Measurements from ENCODE around the gene ADAMTS13.

Gene ADAMTS13

DNA sequence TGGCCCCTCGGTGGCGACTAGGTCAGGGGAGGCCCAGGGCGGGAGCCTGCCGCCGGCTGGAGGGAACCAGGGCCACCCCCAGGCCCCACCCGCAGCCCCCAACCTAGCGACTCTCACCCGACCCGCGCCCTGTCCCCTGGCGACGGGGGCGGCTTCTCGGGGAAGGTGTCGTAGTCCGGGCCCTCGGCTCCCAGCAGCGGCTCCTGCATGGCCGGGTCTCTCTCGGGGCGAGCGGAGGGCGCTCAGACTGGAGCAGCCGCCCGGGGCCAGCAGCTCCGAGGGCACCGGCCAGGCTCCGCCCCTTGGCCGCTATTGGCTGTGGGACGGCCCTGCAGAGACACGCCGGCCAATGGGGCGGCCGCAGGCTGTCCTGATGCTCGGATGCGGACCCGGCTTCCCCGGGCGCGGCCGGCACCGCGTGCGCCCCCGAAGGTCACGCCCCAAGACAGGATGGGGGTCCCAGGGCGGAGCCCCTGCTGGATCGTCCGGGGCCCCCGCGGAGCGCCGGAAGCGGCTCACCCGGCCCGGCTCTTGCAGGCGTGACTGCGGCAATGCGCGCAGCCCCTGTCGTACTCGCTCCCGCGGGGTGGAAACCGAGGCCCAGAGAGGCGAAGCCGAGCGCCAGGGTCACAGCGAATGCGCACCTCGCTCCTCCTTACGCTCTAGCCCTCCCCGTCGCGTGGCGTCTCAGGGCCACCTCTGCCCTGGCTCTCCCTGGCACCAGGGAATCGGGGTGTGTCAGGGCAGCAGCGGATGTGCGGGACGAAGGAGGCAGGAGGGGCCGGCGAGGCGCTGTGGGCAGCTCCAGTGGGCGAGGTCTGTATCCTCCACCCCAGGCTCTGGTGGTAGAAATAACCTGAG is 56.9 kb downstream of the ADAMTS13 start, which contains the start of gene SLC2A6:
SLC2A6 (minus strand) TSS at position 249 of the 861 bp plus-strand sequence; CDS start at position 209, 40 bp downstream.
- Histone ChIP-seq H3K4me3 (ENCODE audit: low read depth, low read length) (peak within 1 kb of the TSS; percentile 71), H3K27ac (peak within 1 kb of the TSS; percentile 57), H3K36me3 (replicated peaks) (peaks cover 30% of the 10 kb centered on the region), H3K27me3 (replicated peaks) (no peaks in the 10 kb centered on the region)
- peak; percentile 59 for DNase-seq
- in situ Hi-C loops (cut with HindIII; ENCODE audit: low pct_ligation_motif_present, low sequenced_read_pairs): no loop called here
- TF ChIP-seq, protein P1, sequence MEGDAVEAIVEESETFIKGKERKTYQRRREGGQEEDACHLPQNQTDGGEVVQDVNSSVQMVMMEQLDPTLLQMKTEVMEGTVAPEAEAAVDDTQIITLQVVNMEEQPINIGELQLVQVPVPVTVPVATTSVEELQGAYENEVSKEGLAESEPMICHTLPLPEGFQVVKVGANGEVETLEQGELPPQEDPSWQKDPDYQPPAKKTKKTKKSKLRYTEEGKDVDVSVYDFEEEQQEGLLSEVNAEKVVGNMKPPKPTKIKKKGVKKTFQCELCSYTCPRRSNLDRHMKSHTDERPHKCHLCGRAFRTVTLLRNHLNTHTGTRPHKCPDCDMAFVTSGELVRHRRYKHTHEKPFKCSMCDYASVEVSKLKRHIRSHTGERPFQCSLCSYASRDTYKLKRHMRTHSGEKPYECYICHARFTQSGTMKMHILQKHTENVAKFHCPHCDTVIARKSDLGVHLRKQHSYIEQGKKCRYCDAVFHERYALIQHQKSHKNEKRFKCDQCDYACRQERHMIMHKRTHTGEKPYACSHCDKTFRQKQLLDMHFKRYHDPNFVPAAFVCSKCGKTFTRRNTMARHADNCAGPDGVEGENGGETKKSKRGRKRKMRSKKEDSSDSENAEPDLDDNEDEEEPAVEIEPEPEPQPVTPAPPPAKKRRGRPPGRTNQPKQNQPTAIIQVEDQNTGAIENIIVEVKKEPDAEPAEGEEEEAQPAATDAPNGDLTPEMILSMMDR (IDR thresholded peaks at IDR 0.05; ENCODE audit: low read depth, low read length, missing control alignments): no peak

DNA sequence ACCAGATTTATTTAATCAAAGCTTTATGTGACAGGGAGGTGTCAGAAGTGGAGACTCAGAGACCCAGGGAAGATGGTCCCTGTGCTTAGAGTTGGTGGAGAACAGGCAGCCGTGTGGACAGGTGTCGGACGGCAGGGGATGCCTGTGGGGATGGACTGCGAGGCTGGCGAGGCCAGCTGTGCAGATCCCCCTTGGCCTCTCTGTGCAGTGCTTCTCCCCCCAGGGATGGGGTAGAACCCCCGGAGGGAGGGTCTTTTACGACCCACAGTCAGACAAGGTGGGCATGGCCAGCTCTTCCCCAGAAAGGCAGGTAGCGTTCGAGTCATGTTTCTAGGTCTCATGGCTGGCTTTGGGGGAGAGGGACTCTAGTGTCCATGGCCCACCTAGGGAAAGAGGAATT is 61.4 kb downstream of the ADAMTS13 start:
- Histone ChIP-seq H3K4me3 (ENCODE audit: low read depth, low read length) (no peak overlapping the region), H3K27ac (no peak overlapping the region), H3K27me3 (replicated peaks) (no peaks in the 10 kb centered on the region), H3K36me3 (replicated peaks) (no peaks in the 10 kb centered on the region)
- TF ChIP-seq, protein P1 (IDR thresholded peaks at IDR 0.05; ENCODE audit: low read depth, low read length, missing control alignments): no peak
- DNase-seq: no peak
- in situ Hi-C loops (cut with HindIII; ENCODE audit: low pct_ligation_motif_present, low sequenced_read_pairs): no loop called here

GRCh38 chr9:133484671-133485437 is 62.7 kb downstream of the ADAMTS13 start:
- in situ Hi-C loops (cut with HindIII; ENCODE audit: low pct_ligation_motif_present, low sequenced_read_pairs): no loop called here
- Histone ChIP-seq H3K36me3 (replicated peaks) (no peaks in the 10 kb centered on the region), H3K27me3 (replicated peaks) (no peaks in the 10 kb centered on the region), H3K4me3 (ENCODE audit: low read depth, low read length) (no peak overlapping the region), H3K27ac (no peak overlapping the region)
- TF ChIP-seq, protein P1 (IDR thresholded peaks at IDR 0.05; ENCODE audit: low read depth, low read length, missing control alignments): no peak
- no peak for DNase-seq

DNA sequence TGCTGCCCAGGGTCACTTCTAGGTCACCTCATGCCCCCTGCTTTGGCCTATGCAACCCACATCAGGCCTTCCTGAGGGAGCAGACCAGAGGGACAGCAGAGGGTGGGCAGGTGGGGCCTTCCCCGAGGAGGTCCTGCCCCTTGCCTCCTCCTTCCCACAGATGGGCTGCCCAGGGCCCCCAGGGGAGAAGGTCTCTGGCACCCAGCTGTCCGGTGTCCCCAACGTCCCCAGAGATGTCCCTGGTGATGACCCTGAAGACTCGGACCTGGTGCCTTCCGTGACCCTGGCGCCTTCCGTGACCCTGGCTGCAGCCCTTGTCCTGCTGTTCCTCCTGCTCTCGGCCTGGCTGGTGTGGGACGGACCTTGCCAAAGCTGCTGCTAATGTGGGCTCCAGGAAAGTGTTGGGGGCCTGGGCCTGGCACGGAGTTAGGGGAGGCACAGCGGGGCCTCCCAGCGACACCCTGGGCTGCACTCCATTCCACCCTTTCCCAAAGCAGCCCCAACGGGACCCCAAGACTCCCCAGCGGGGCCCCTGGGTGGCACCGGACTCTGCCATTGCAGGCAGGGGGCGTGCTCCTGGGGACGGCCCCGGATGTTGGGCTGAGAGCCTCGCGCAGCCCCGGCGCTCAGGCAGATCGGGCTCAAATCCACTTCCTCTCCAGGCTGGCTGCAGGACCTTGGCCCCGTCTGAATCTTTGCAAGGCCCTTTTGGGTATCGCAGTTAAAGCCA is 63.5 kb downstream of the ADAMTS13 start:
- no peak for DNase-seq
- in situ Hi-C loops (cut with HindIII; ENCODE audit: low pct_ligation_motif_present, low sequenced_read_pairs): no loop called here
- Histone ChIP-seq H3K36me3 (replicated peaks) (no peaks in the 10 kb centered on the region), H3K4me3 (ENCODE audit: low read depth, low read length) (no peak overlapping the region), H3K27me3 (replicated peaks) (no peaks in the 10 kb centered on the region), H3K27ac (no peak overlapping the region)
- TF ChIP-seq, protein P1 (IDR thresholded peaks at IDR 0.05; ENCODE audit: low read depth, low read length, missing control alignments): no peak

- TF ChIP-seq, protein P1 (IDR thresholded peaks at IDR 0.05; ENCODE audit: low read depth, low read length, missing control alignments): no peak
- Histone ChIP-seq H3K27ac (no peak overlapping the region), H3K36me3 (replicated peaks) (no peaks in the 10 kb centered on the region), H3K4me3 (ENCODE audit: low read depth, low read length) (no peak overlapping the region), H3K27me3 (replicated peaks) (no peaks in the 10 kb centered on the region)
- DNase-seq: no peak
- in situ Hi-C loops (cut with HindIII; ENCODE audit: low pct_ligation_motif_present, low sequenced_read_pairs): no loop called here
Measured at GRCh38 chr9:133487331-133487725, 65.2 kb downstream of the ADAMTS13 start.

All from brain microvascular endothelial cell (primary cell).